HG03135 (cell line): ENCODE results near the gene ZBTB25.

Source experiments
- ATAC-seq: cut with Tn5 transposase; IDR thresholded peaks from one replicate; pipeline ENCODE4 v1.9.1; 2021; ENCODE audit warnings: mild to moderate bottlenecking, moderate library complexity; ENCODE audit not compliant: unreplicated experiment

ZBTB25 gene

GRCh38 chr14:64407329-64407728, 96.3 kb downstream of the ZBTB25 start:
- no peak for ATAC-seq

- ATAC-seq, result no peak
Observed at GRCh38 chr14:64405295-64405694, 98.3 kb downstream of the ZBTB25 start.

GRCh38 chr14:64401949-64402348, 101.7 kb downstream of the ZBTB25 start:
- no peak for ATAC-seq

- ATAC-seq, result no peak
Observed at GRCh38 chr14:64400829-64401459, 102.7 kb downstream of the ZBTB25 start.
